Measurements from ENCODE around the gene KCNE5. TPM values are rescaled to one million over a fixed set of nuclear protein-coding genes. Genes with fewer than 3 reads are reported as not detected.

The KCNE5 gene
- total and polyA plus RNA-seq, 10 of the 15 experiments (the other 5 are each of a cell fraction or from before 2014, with no cell fraction given), result 0.08 to 0.54 (median 0.40) TPM

DNA sequence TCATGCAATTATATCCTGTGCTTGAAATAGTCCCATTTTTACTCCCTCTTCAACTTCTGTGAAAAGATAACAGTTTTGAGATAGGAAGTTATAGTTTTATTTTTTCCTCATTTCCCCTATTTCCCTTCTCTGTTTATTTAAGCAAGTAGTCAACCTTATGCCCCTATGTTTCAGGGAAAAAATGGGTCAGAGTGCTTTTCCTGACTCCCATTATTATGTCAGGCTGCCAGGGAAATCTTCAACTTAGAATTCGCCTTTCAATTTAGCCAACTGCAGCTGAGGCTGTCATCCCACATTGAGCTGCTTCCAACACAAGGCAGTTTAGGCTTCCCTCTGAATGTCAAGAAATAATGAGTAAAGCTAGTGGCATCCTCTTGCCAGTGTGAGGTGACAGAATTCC is 46.1 kb downstream of the KCNE5 start:
- no peaks in the 10 kb centered on the region for H3K9me3 ChIP-seq (replicated peaks; ENCODE audit: control insufficient read depth, insufficient read depth, low read length)
- POLR2A ChIA-PET, result no interaction called here
- SMC1A ChIA-PET (ENCODE audit: uncharacterized antibody, unreplicated experiment), result interaction anchor here (0.7 kb wide), 1 partner anchor 9 kb away, joined by 6 read pairs; no protein-coding TSS in a partner anchor
- no peak overlapping the region for H3K27ac ChIP-seq (ENCODE audit: control insufficient read depth, insufficient read depth)
- intact Hi-C loops (cut with micrococcal nuclease; ENCODE audit: unreplicated experiment) (no loop called here), in situ Hi-C loops (cut with MboI) (no loop called here)
- no TSS peak for BruUV-seq (replicated peaks)
- 33% methylated on average over 1 of the region's 1 CpG for whole genome bisulfite sequencing (ENCODE audit: insufficient coverage, insufficient replicate concordance, low lambda C conversion rate, missing lambda C conversion rate)
- CTCF ChIA-PET, result no interaction called here
- no peaks in the 10 kb centered on the region for H3K79me2 ChIP-seq (ENCODE audit: control insufficient read depth, insufficient read depth, low read length)
- H3K4me1 ChIP-seq (ENCODE audit: control insufficient read depth, insufficient read depth, low read length), result no peaks in the 10 kb centered on the region
- H3K27me3 ChIP-seq (replicated peaks in 1 of 2; ENCODE audit: control insufficient read depth in 2 of 2, insufficient read depth in 2 of 2, low read length in 1 of 2), result no peaks in the 10 kb centered on the region
- no peak overlapping the region for H3K4me3 ChIP-seq
- RAD21 ChIA-PET (ENCODE audit: unreplicated experiment), result interaction anchor here (1.0 kb wide), 1 partner anchor 41 kb away, joined by 3 read pairs; no protein-coding TSS in a partner anchor
- H3K4me2 ChIP-seq (ENCODE audit: control insufficient read depth, insufficient read depth), result no peak overlapping the region
- no peaks in the 10 kb centered on the region for H4K20me1 ChIP-seq (ENCODE audit: control insufficient read depth, insufficient read depth)
- FAIRE-seq, result no peak
- no peak for TF ChIP-seq BMI1 (IDR thresholded peaks at IDR 0.05; ENCODE audit: borderline replicate concordance)
- TF ChIP-seq ZNF384 (IDR thresholded peaks at IDR 0.05; ENCODE audit: borderline replicate concordance, low read depth, low read length), result no peak
- no peak for TF ChIP-seq SUPT20H (IDR thresholded peaks at IDR 0.05; ENCODE audit: borderline replicate concordance, control insufficient read depth, low read depth, low read length)
- TF ChIP-seq PRDM15 (CRISPR knock-in tag; IDR thresholded peaks at IDR 0.05), result no peak
- no peaks in the 10 kb centered on the region for H3K36me3 ChIP-seq (ENCODE audit: control insufficient read depth in 2 of 2, insufficient read depth in 2 of 2, low read length in 1 of 2)
- no peak for DNase-seq (ENCODE audit: low read depth, low spot score)
- H2AFZ ChIP-seq (ENCODE audit: control insufficient read depth, low read depth, low read length), result no peak overlapping the region
- ATAC-seq, result no peak
- H3K9ac ChIP-seq (ENCODE audit: control insufficient read depth, insufficient read depth, low read length), result no peak overlapping the region
